Stimulated activated naive CD8-positive, alpha-beta T cell treated with anti-CD3 and anti-CD28 coated beads, Interleukin-15, Interleukin-2, amounts not matched to agents 100 ng/mL and 50 ng/mL, for 24 hours (primary cell): ENCODE data around the gene INIP.
A peak's percentile ranks its signal among the peaks of the same experiment; 100 is the strongest.

Experiments used
- H3K27ac Mint-ChIP-seq: one replicate; pipeline ENCODE4 v1.8.0; 2021; ENCODE audit warnings: mild to moderate bottlenecking, mixed read lengths
- H3K27me3 Mint-ChIP-seq: one replicate; pipeline ENCODE4 v1.8.0; 2021; ENCODE audit warnings: mixed read lengths
- H3K36me3 Mint-ChIP-seq: one replicate; pipeline ENCODE4 v1.8.0; 2021; ENCODE audit warnings: low read depth, mixed read lengths
- H3K4me1 Mint-ChIP-seq: one replicate; pipeline ENCODE4 v1.8.0; 2021; ENCODE audit warnings: low read depth, mixed read lengths
- H3K4me3 Mint-ChIP-seq: one replicate; pipeline ENCODE4 v1.8.0; 2021; ENCODE audit warnings: mild to moderate bottlenecking, mixed read lengths
- H3K9me3 Mint-ChIP-seq: one replicate; pipeline ENCODE4 v1.8.0; 2021; ENCODE audit warnings: mixed read lengths

INIP gene, protein sequence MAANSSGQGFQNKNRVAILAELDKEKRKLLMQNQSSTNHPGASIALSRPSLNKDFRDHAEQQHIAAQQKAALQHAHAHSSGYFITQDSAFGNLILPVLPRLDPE

GRCh38 chr9:112717661-112718331 is at the start of gene INIP:
Gene INIP, minus strand, starts transcription at chr9:112718117. Its CDS starts 1,632 bp downstream, at chr9:112716485.
- Mint-ChIP-seq H3K36me3 (peaks cover 13% of the 10 kb centered on the region), H3K9me3 (no peaks in the 10 kb centered on the region), H3K4me3 (peak within 1 kb of the TSS; percentile 98), H3K4me1 (peaks cover 41% of the 10 kb centered on the region), H3K27ac (peak within 1 kb of the TSS; percentile 96), H3K27me3 (no peaks in the 10 kb centered on the region)

DNA sequence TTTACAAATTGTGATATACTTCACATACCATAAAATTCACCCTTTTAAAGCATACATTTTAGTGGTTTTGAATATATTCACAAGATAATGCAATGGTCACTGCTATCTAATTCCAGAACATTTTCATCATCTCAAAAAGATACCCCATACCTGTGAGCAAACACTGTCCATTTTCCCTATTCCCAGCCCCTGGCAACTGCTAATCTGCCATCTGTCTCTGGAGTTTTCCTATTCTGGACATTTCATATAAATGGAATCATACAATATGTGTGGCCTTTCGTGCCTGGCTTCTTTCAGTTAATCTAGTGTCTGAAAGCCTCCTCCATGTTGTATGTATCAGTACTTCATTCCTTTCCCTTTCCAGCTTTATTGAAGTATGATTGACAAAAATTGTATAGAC is 47.4 kb upstream of the INIP start:
- Mint-ChIP-seq H3K4me3 (no peak overlapping the region), H3K36me3 (peaks cover 25% of the 10 kb centered on the region), H3K9me3 (peaks cover 11% of the 10 kb centered on the region), H3K27me3 (peaks cover 3% of the 10 kb centered on the region), H3K27ac (no peak overlapping the region), H3K4me1 (peaks cover 19% of the 10 kb centered on the region)

- Mint-ChIP-seq H3K4me3 (no peak overlapping the region), H3K27me3 (peaks cover 2% of the 10 kb centered on the region), H3K36me3 (peaks cover 24% of the 10 kb centered on the region), H3K27ac (no peak overlapping the region), H3K9me3 (peaks cover 10% of the 10 kb centered on the region), H3K4me1 (peaks cover 22% of the 10 kb centered on the region)
Observed at GRCh38 chr9:112764837-112765236, 46.9 kb upstream of the INIP start.

GRCh38 chr9:112764344-112764743 is 46.4 kb upstream of the INIP start:
- H3K4me1 Mint-ChIP-seq: peaks cover 22% of the 10 kb centered on the region
- H3K9me3 Mint-ChIP-seq: peaks cover 8% of the 10 kb centered on the region
- H3K36me3 Mint-ChIP-seq: peaks cover 19% of the 10 kb centered on the region
- no peak overlapping the region for H3K4me3 Mint-ChIP-seq
- no peaks in the 10 kb centered on the region for H3K27me3 Mint-ChIP-seq
- H3K27ac Mint-ChIP-seq: no peak overlapping the region

DNA sequence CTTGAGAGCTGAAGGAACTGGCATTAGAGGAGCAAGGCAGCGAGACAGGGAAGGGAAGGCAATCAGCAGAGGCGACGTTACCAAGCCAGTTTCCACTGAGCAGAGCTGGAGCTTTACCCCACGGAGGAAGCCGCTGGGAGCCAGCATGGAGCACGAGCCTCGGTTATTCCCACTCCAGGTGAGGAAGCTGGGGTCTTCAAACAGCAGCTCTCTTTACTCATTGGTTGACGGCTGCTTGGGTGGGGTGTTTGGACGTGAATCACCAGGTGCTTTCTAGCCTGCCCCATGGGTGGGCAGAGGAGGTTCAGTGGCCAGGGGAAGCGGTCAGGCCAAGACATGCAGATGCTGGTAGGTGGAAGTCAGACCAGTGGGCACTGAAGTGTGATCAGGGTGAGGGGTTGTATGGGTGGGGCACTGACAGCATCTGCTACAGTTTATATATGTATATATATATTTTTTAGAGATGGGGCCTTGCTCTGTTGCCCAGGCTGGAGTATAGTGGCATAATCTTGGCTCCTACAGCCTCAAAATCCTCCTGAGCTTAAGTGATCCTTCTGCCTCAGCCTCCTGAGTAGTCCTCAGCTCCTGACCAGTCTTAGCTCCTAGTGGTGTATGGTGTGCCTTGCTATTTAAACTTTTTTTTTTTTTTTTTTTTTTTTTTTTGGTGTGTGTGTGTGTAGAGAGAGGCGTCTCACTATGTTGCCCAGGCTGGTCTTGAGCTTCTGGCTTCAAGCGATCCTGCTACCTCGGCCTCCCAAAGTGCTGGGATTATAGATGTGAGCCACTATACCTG is 45.0 kb upstream of the INIP start:
- no peak overlapping the region for H3K27ac Mint-ChIP-seq
- H3K27me3 Mint-ChIP-seq: no peaks in the 10 kb centered on the region
- peaks cover 11% of the 10 kb centered on the region for H3K36me3 Mint-ChIP-seq
- H3K4me1 Mint-ChIP-seq: peaks cover 27% of the 10 kb centered on the region
- no peak overlapping the region for H3K4me3 Mint-ChIP-seq
- H3K9me3 Mint-ChIP-seq: peaks cover 8% of the 10 kb centered on the region

- peaks cover 36% of the 10 kb centered on the region for H3K4me1 Mint-ChIP-seq
- H3K9me3 Mint-ChIP-seq: peaks cover 8% of the 10 kb centered on the region
- H3K36me3 Mint-ChIP-seq: peaks cover 9% of the 10 kb centered on the region
- H3K27me3 Mint-ChIP-seq: no peaks in the 10 kb centered on the region
- H3K4me3 Mint-ChIP-seq: no peak overlapping the region
- no peak overlapping the region for H3K27ac Mint-ChIP-seq
Observed at GRCh38 chr9:112761912-112762655, 44.2 kb upstream of the INIP start.

DNA sequence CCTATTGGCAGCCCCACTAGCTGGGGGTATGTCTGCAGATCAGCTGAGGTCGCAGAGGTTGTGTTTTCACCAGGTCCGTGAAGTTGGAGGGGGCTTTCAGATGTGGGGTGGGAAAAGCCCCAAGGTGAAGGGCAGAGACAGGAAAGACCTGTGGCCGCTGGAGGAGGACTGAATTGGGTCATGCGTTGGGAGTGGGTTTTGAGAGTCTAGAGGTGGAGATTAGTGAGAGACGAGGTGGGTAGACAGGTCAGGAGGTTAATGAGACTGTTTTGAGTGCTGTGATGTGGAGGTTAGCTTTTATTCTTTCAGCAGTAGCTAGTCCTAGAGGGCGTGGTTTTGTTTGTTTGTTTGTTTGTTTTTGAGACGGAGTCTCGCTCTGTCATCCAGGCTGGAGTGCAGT is 42.9 kb upstream of the INIP start:
- no peaks in the 10 kb centered on the region for H3K36me3 Mint-ChIP-seq
- H3K4me3 Mint-ChIP-seq: no peak overlapping the region
- H3K4me1 Mint-ChIP-seq: peaks cover 42% of the 10 kb centered on the region
- H3K27ac Mint-ChIP-seq: peak overlapping the region; percentile 1
- no peaks in the 10 kb centered on the region for H3K9me3 Mint-ChIP-seq
- H3K27me3 Mint-ChIP-seq: no peaks in the 10 kb centered on the region

GRCh38 chr9:112757940-112758339 is 40.0 kb upstream of the INIP start:
- H3K4me3 Mint-ChIP-seq: no peak overlapping the region
- H3K36me3 Mint-ChIP-seq: no peaks in the 10 kb centered on the region
- no peak overlapping the region for H3K27ac Mint-ChIP-seq
- H3K4me1 Mint-ChIP-seq: peaks cover 71% of the 10 kb centered on the region
- no peaks in the 10 kb centered on the region for H3K9me3 Mint-ChIP-seq
- no peaks in the 10 kb centered on the region for H3K27me3 Mint-ChIP-seq

DNA sequence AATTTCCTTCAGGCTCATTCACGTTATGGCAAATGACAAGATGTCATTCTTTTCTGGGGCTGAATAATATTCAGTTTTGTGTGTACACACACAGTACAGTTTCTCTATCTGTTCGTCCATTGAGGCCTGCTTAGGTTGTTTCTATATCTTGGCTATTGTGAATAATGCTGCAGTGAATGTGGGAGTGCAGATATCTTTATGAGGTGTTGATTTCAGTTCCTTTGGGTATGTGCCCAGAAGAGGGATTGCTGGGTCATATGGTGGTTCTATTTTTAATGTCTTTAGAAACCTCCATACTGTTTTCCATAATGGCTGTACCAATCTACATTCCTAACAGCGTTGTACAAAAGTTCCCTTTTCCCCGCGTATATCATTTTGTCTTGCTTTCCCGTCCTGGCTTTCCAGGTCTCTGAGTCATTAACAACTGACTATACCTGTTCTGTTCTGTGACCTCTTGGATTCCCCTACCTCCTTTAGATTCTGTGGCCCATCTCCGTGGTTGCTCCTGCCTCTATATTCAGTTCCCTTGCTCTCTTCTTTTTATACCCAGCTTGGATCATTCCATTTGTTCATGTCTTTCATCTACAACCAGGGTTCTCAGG is 39.5 kb upstream of the INIP start:
- no peaks in the 10 kb centered on the region for H3K27me3 Mint-ChIP-seq
- no peak overlapping the region for H3K4me3 Mint-ChIP-seq
- no peaks in the 10 kb centered on the region for H3K36me3 Mint-ChIP-seq
- peaks cover 76% of the 10 kb centered on the region for H3K4me1 Mint-ChIP-seq
- no peak overlapping the region for H3K27ac Mint-ChIP-seq
- no peaks in the 10 kb centered on the region for H3K9me3 Mint-ChIP-seq

DNA sequence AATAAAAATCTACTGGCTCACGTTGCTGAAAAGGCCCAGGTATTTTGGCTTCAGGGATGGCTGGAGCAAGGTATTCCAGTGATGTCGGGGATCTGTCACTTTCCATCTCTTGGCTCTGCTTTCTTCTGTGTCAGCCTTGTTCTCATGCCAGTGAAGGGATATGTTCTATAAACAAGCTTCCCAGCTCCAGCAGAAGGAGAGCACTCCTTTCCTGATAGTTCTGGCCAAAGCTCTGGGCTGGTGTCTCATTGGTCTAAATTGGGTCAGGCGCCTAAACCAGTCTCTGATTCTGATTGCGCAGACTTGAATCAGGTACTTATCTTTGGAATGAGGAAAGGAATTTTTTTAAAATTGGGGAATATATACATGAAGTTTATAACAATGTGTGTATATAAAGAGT is 37.8 kb upstream of the INIP start:
- peaks cover 80% of the 10 kb centered on the region for H3K4me1 Mint-ChIP-seq
- H3K27ac Mint-ChIP-seq: no peak overlapping the region
- no peaks in the 10 kb centered on the region for H3K27me3 Mint-ChIP-seq
- H3K36me3 Mint-ChIP-seq: no peaks in the 10 kb centered on the region
- H3K9me3 Mint-ChIP-seq: no peaks in the 10 kb centered on the region
- no peak overlapping the region for H3K4me3 Mint-ChIP-seq

DNA sequence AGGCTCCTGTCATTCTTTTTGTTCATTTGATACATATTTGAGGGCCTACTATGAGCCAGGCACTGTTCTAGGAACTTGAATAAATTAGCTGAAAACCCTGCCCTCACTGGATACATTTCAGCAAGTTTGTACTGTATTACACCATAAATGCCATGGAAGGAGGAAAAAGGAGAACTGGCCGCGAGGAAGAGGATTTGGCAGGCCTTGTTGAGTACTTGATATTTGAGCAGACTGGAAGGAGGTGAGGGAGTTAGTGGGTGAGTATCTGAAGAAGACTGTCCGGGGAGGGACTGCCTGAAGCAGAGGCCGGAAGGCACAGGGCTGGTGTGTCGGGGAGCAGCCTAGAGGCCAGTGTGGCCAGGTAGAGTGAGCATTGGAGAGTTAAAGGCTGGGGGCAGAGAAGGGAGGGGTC is 37.1 kb upstream of the INIP start:
- peak overlapping the region; percentile 64 for H3K27ac Mint-ChIP-seq
- H3K4me1 Mint-ChIP-seq: peaks cover 78% of the 10 kb centered on the region
- H3K27me3 Mint-ChIP-seq: no peaks in the 10 kb centered on the region

GRCh38 chr9:112754578-112754977 is 36.7 kb upstream of the INIP start:
- no peaks in the 10 kb centered on the region for H3K36me3 Mint-ChIP-seq
- peak overlapping the region; percentile 25 for H3K4me3 Mint-ChIP-seq
- H3K4me1 Mint-ChIP-seq: peaks cover 78% of the 10 kb centered on the region
- no peaks in the 10 kb centered on the region for H3K27me3 Mint-ChIP-seq
- H3K9me3 Mint-ChIP-seq: no peaks in the 10 kb centered on the region
- H3K27ac Mint-ChIP-seq: peak overlapping the region; percentile 64

More for the DNA sequence above, 37.1 kb upstream of the INIP start:
- peak overlapping the region; percentile 25 for H3K4me3 Mint-ChIP-seq
- no peaks in the 10 kb centered on the region for H3K9me3 Mint-ChIP-seq
- H3K36me3 Mint-ChIP-seq: no peaks in the 10 kb centered on the region

DNA sequence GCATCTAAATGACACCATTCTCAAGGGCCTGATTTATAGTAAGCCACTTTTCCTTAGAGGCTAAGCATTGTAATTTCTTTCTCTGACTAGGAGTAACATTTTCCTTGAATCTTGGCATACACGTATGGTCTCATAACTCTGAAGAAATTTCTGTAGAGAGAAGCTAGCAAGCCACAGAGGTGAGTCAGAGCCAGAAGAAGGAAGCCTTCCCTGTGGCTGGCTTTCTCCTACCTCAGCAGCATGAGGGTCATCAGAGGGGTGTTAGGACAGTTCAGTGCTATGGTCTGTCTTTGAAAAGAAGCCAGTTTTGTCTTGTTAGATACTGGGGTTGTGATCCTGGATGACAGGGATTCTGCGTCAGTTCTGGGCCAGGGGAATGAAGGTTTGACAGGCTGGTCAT is 35.8 kb upstream of the INIP start:
- Mint-ChIP-seq H3K27me3 (no peaks in the 10 kb centered on the region), H3K36me3 (no peaks in the 10 kb centered on the region), H3K9me3 (no peaks in the 10 kb centered on the region), H3K4me1 (peaks cover 82% of the 10 kb centered on the region), H3K27ac (peak overlapping the region; percentile 86), H3K4me3 (peak overlapping the region; percentile 21)

DNA sequence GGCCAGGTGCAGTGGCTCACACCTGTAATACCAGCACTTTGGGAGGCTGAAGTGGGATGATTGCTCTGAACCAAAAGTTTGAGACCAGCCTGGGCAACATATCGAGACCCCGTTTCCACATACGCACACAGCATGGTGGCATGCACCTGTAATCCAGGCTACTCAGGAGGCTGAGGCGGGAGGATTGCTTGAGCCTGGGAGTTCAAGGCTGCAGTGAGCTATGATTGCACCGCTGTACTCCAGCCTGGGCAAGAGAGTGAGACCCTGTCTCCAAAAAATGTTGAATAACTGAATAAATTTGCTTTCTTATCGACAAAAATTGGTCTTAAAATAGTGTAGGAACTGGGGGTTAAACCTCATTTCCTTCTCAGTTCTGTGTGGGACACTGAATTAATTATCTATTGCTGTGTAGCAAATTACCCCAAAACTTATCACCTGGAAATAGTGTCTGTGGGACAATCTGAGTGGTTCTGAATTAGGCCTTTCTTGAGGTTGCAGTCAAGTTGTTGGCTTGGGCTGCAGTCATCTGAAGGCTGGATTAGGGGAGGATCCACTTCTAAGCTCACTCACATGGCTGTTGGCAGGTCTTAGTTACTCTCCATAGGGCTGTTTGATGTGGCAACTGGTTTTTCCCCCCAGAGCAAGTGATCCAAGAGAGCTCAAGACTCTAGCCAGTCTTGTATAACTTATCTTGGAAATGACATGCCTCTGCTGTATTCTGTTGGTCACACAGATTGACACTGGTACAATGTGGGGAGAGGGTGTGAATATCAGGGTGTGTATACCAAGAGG is 34.6 kb upstream of the INIP start:
- Mint-ChIP-seq H3K4me1 (peaks cover 89% of the 10 kb centered on the region), H3K9me3 (no peaks in the 10 kb centered on the region), H3K4me3 (peak overlapping the region; percentile 83), H3K36me3 (no peaks in the 10 kb centered on the region), H3K27ac (no peak overlapping the region), H3K27me3 (no peaks in the 10 kb centered on the region)
